K562 (cell line): Measurements from ENCODE around the gene PSAP. TPM values are rescaled to one million over a fixed set of nuclear protein-coding genes. Genes with fewer than 3 reads are reported as not detected.
A peak's percentile ranks its signal among the peaks of the same experiment; 100 is the strongest.

Source experiments
- NR2C1 ChIP-seq, 2 experiments: fragments of 450-650 bp; IDR thresholded peaks; 2 replicates each; pipeline ENCODE4 v1.6.1; 2017; ENCODE audit warnings: mild to moderate bottlenecking in 2 of 2, antibody characterized with exemption in 1 of 2, inconsistent platforms in 1 of 2, missing compliant biosample characterization in 1 of 2, missing genetic modification characterization in 1 of 2
- ZNF639 ChIP-seq, 2 experiments: fragments of 200-800 bp in 1 of 2; sonication (Bioruptor generic) in 1 of 2; sonication (generic) in 1 of 2; formaldehyde crosslinking in 1 of 2; IDR thresholded peaks in 1 of 2; conservative IDR thresholded peaks in 1 of 2; 2 replicates each; pipeline versions ENCODE4 v1.5.0 to v1.6.1; 2016 to 2020; ENCODE audit warnings: missing compliant biosample characterization in 1 of 2, missing genetic modification characterization in 1 of 2, missing genetic modification reagents in 1 of 2
- polyA plus RNA-seq, 8 experiments: library from polyadenylated mRNA; depleted of rRNA in 4 of 8; stranded (reverse) in 5 of 8; unstranded in 3 of 8; fragments of >200 nt; fragmentation: Nextera tagmentation in 2 of 8; fragmentation: Illumina TruSeq in 1 of 8; extraction: Ambion mirVana in 2 of 8; extraction: Trizol in 1 of 8; gene quantifications; 2 replicates each; pipeline versions ENCODE4 v1.2.1 to v1.2.3, GENCODE V29; 2011 to 2014; ENCODE audit warnings: inconsistent platforms in 1 of 8, missing spikeins in 1 of 8
- total RNA-seq, 7 experiments: library from RNA; depleted of rRNA in 6 of 7; stranded (reverse); fragments of >200 nt in 6 of 7; fragmentation: Illumina TruSeq in 2 of 7; extraction: Trizol in 2 of 7; gene quantifications; 2 replicates each; pipeline versions ENCODE4 v1.2.1 to v1.2.3, GENCODE V29; 2011 to 2021; ENCODE audit warnings: low replicate concordance in 1 of 7
- TF ChIP-seq, protein P1 (sequence below), 2 experiments: fragments of 450-650 bp; formaldehyde crosslinking in 1 of 2; IDR thresholded peaks; 2 replicates each; pipeline versions ENCODE4 v1.4.0 to v1.6.1; 2014 to 2020; ENCODE audit warnings: mild to moderate bottlenecking in 2 of 2, borderline replicate concordance in 1 of 2, low read depth in 1 of 2

PSAP gene
- total and polyA plus RNA-seq, 9 of the 15 experiments (the other 6 are each of a cell fraction or from before 2014, with no cell fraction given), result 245 to 700 (median 429) TPM

DNA sequence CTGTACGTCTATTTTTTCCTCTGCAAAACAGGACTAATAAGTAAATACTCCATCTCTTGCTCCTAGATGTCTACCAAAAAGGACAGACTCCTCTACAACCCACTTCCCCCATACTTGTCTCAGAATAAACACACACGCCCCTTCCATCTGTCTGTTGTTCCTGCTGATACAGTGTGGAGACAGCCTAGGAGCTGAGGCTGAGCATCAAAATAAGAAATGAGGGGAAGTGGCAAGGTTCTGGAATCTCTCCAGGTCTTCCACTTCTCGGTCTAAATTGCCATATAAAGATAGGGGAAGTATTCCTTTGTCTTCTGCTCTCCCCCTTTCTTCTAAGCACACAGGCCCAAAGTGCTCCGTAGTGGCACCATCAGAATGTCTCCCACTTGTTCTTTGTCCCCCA, 47.0 kb downstream of the PSAP start (continued):
- TF ChIP-seq, protein P1, sequence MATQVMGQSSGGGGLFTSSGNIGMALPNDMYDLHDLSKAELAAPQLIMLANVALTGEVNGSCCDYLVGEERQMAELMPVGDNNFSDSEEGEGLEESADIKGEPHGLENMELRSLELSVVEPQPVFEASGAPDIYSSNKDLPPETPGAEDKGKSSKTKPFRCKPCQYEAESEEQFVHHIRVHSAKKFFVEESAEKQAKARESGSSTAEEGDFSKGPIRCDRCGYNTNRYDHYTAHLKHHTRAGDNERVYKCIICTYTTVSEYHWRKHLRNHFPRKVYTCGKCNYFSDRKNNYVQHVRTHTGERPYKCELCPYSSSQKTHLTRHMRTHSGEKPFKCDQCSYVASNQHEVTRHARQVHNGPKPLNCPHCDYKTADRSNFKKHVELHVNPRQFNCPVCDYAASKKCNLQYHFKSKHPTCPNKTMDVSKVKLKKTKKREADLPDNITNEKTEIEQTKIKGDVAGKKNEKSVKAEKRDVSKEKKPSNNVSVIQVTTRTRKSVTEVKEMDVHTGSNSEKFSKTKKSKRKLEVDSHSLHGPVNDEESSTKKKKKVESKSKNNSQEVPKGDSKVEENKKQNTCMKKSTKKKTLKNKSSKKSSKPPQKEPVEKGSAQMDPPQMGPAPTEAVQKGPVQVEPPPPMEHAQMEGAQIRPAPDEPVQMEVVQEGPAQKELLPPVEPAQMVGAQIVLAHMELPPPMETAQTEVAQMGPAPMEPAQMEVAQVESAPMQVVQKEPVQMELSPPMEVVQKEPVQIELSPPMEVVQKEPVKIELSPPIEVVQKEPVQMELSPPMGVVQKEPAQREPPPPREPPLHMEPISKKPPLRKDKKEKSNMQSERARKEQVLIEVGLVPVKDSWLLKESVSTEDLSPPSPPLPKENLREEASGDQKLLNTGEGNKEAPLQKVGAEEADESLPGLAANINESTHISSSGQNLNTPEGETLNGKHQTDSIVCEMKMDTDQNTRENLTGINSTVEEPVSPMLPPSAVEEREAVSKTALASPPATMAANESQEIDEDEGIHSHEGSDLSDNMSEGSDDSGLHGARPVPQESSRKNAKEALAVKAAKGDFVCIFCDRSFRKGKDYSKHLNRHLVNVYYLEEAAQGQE (IDR thresholded peaks at IDR 0.05; ENCODE audit: borderline replicate concordance), result no peak
- TF ChIP-seq, protein P1 (CRISPR knock-in tag; IDR thresholded peaks at IDR 0.05; ENCODE audit: low read depth), result no peak
- TF ChIP-seq NR2C1 (IDR thresholded peaks at IDR 0.05), result no peak
- no peak for TF ChIP-seq NR2C1 (tag; IDR thresholded peaks at IDR 0.05)
- 0 out of 4 replicates have a peak, but pooled peaks of 1 of the 2 experiments have one; percentile 32 for TF ChIP-seq ZNF639 (CRISPR knock-in tag; conservative IDR thresholded peaks at IDR 0.05 in 1 of 2, IDR thresholded peaks at IDR 0.05 in 1 of 2)
